Forelimb muscle (tissue), 1 donor: ENCODE data around the gene GNA14. TPM values are rescaled to one million over a fixed set of nuclear protein-coding genes. Genes with fewer than 3 reads are reported as not detected.
"Not testable (repeated sequence)": the region's sequence is repeated elsewhere in the genome, so short reads cannot be mapped to it uniquely, and the experiment has no call there.

Experiments
- DNase-seq: peaks from one replicate; pipeline ENCODE4 v3.0.0-alpha.2; 2013; ENCODE audit warnings: low read depth
- polyA plus RNA-seq: library from polyadenylated mRNA; unstranded; fragments of 120-200 nt; gene quantifications from one replicate; pipeline ENCODE4 v1.2.1, GENCODE V29; 2013; ENCODE audit not compliant: insufficient read length

GNA14 gene
- polyA plus RNA-seq, 1 donor: 3.6 TPM

- not testable (repeated sequence) for DNase-seq
These were observed 157.8 kb downstream of the GNA14 start for GRCh38 chr9:77490279-77490678.

- DNase-seq: not testable (repeated sequence)
These were observed 158.5 kb downstream of the GNA14 start for GRCh38 chr9:77489405-77490163.

GRCh38 chr9:77488439-77489126 lies 159.5 kb downstream of the GNA14 start:
- no peak for DNase-seq

- no peak for DNase-seq
These were observed 161.2 kb downstream of the GNA14 start for GRCh38 chr9:77486968-77487367.

GRCh38 chr9:77486463-77486862 lies 161.7 kb downstream of the GNA14 start:
- DNase-seq: no peak

GRCh38 chr9:77475641-77476473 lies 172.3 kb downstream of the GNA14 start:
- no peak for DNase-seq

GRCh38 chr9:77474936-77475335 lies 173.2 kb downstream of the GNA14 start:
- DNase-seq: no peak

- DNase-seq: no peak
These were observed 175.5 kb downstream of the GNA14 start for GRCh38 chr9:77472646-77473045.

- no peak for DNase-seq
These were observed 176.6 kb downstream of the GNA14 start for GRCh38 chr9:77471572-77471971.

- DNase-seq: no peak
These were observed 178.4 kb downstream of the GNA14 start for GRCh38 chr9:77469515-77470231.

- no peak for DNase-seq
These were observed 183.5 kb downstream of the GNA14 start for GRCh38 chr9:77464661-77465060.

- DNase-seq: no peak
These were observed 185.0 kb downstream of the GNA14 start for GRCh38 chr9:77463151-77463550.

- no peak for DNase-seq
These were observed 186.1 kb downstream of the GNA14 start for GRCh38 chr9:77462066-77462465.

GRCh38 chr9:77460938-77461337 lies 187.2 kb downstream of the GNA14 start:
- no peak for DNase-seq

GRCh38 chr9:77457916-77458592 lies 190.1 kb downstream of the GNA14 start:
- DNase-seq: no peak

- no peak for DNase-seq
These were observed 191.2 kb downstream of the GNA14 start for GRCh38 chr9:77456829-77457437.

- DNase-seq: no peak
These were observed 192.7 kb downstream of the GNA14 start for GRCh38 chr9:77455312-77455927.

- DNase-seq: no peak
These were observed 193.5 kb downstream of the GNA14 start for GRCh38 chr9:77454663-77455062.

GRCh38 chr9:77453825-77454647 lies 194.1 kb downstream of the GNA14 start:
- no peak for DNase-seq
